ENCODE measurements around the gene PHF21A. TPM values are rescaled to one million over a fixed set of nuclear protein-coding genes. Genes with fewer than 3 reads are reported as not detected.

The PHF21A gene
- total and polyA plus RNA-seq, 2 of the 13 experiments (the other 11 are each of a cell fraction or from before 2014, with no cell fraction given), result 4.1 to 34.6 TPM

- TF ChIP-seq PRDM10 (CRISPR knock-in tag; IDR thresholded peaks at IDR 0.05; ENCODE audit: low read depth) (0 out of 2 replicates have a peak, but pooled peaks have one; percentile 12), JUND (CRISPR knock-in tag; IDR thresholded peaks at IDR 0.05) (no peak), ASH2L (IDR thresholded peaks at IDR 0.05; ENCODE audit: insufficient read length, low read depth, low read length) (no peak), SRY (CRISPR knock-in tag; IDR thresholded peaks at IDR 0.05) (peak; percentile 53), RNF2 (conservative IDR thresholded peaks at IDR 0.05; ENCODE audit: low read depth) (no peak), ZNF841 (CRISPR knock-in tag; IDR thresholded peaks at IDR 0.05; ENCODE audit: borderline replicate concordance) (no peak), ZBTB8A (CRISPR knock-in tag; IDR thresholded peaks at IDR 0.05; ENCODE audit: borderline replicate concordance, low read depth) (no peak), ZNF543 (CRISPR knock-in tag; IDR thresholded peaks at IDR 0.05) (no peak), SMAD9 (CRISPR knock-in tag; IDR thresholded peaks at IDR 0.05) (no peak; the same call in 1 of the 2 replicates), ZFP36L1 (CRISPR knock-in tag; IDR thresholded peaks at IDR 0.05) (no peak), FOXC1 (CRISPR knock-in tag; IDR thresholded peaks at IDR 0.05; ENCODE audit: borderline replicate concordance) (no peak), MAFF (IDR thresholded peaks at IDR 0.05; ENCODE audit: low read depth, low read length) (no peak), GTF3A (CRISPR knock-in tag; conservative IDR thresholded peaks at IDR 0.05) (no peak), EHMT2 (IDR thresholded peaks at IDR 0.05; ENCODE audit: borderline replicate concordance, low read depth, low read length) (no peak), ZNF281 (CRISPR knock-in tag; IDR thresholded peaks at IDR 0.05; ENCODE audit: borderline replicate concordance) (no peak), CREB1 (IDR thresholded peaks at IDR 0.05) (no peak), CREB1 (CRISPR knock-in tag; IDR thresholded peaks at IDR 0.05) (no peak), ZNF224 (CRISPR knock-in tag; IDR thresholded peaks at IDR 0.05) (no peak; the same call in 1 of the 2 replicates), MXI1 (IDR thresholded peaks at IDR 0.05; ENCODE audit: borderline replicate concordance, low read depth, low read length) (no peak; the same call in 2 of the 3 replicates), THAP7 (CRISPR knock-in tag; IDR thresholded peaks at IDR 0.05) (peak; percentile 39; the same call in 1 of the 2 replicates), ATF2 (CRISPR knock-in tag; IDR thresholded peaks at IDR 0.05) (0 out of 2 replicates have a peak, but pooled peaks have one; percentile 7)
Observed at GRCh38 chr11:45918331-45918941, 202.8 kb downstream of the PHF21A start (continued).
